ENCODE measurements around the gene CADM1. TPM values are rescaled to one million over a fixed set of nuclear protein-coding genes. Genes with fewer than 3 reads are reported as not detected.

CADM1 gene
- total RNA-seq, 1 experiment from 2014 or later = 1.1 TPM

GRCh38 chr11:115207916-115208315 lies 296.3 kb downstream of the CADM1 start:
- ATAC-seq (no peak), DNase-seq (no peak)
- Histone ChIP-seq H3K9ac (ENCODE audit: low read length) (no peak overlapping the region), H3K79me2 (ENCODE audit: low read length) (no peaks in the 10 kb centered on the region), H3K4me1 (ENCODE audit: insufficient read depth, low read length) (no peaks in the 10 kb centered on the region), H3K9me3 (ENCODE audit: low read length) (0 out of 2 replicates have a peak, but pooled peaks cover 4% of the 10 kb centered on the region), H3F3A (ENCODE audit: low read length, unreplicated experiment) (no peaks in the 10 kb centered on the region), H2AFZ (ENCODE audit: low read length) (no peak overlapping the region), H3K4me2 (ENCODE audit: low read length) (no peak overlapping the region), H3K4me3 (ENCODE audit: low read length) (no peak overlapping the region), H4K20me1 (ENCODE audit: low read length) (no peaks in the 10 kb centered on the region), H3K9me2 (replicated peaks; ENCODE audit: low read length) (no peaks in the 10 kb centered on the region), H3K27me3 (ENCODE audit: low read length) (no peaks in the 10 kb centered on the region), H3K36me3 (ENCODE audit: low read depth, low read length) (no peaks in the 10 kb centered on the region), H3K27ac (ENCODE audit: low read length) (no peak overlapping the region)
- intact Hi-C loops (cut with micrococcal nuclease) = no loop called here
- no peak for TF ChIP-seq EZH2phosphoT487 (IDR thresholded peaks at IDR 0.05; ENCODE audit: borderline replicate concordance, low read length)
- no TSS peak for BruUV-seq (replicated peaks)
- POLR2A ChIA-PET (ENCODE audit: unreplicated experiment) = no interaction called here
- CTCF ChIA-PET = no interaction called here

GRCh38 chr11:115207166-115207591 lies 297.0 kb downstream of the CADM1 start:
- no peaks in the 10 kb centered on the region for H3K36me3 ChIP-seq (ENCODE audit: low read depth, low read length)
- no peak overlapping the region for H2AFZ ChIP-seq (ENCODE audit: low read length)
- no peak overlapping the region for H3K27ac ChIP-seq (ENCODE audit: low read length)
- H3F3A ChIP-seq (ENCODE audit: low read length, unreplicated experiment) = no peaks in the 10 kb centered on the region
- POLR2A ChIA-PET (ENCODE audit: unreplicated experiment) = no interaction called here
- no peaks in the 10 kb centered on the region for H3K27me3 ChIP-seq (ENCODE audit: low read length)
- no peak overlapping the region for H3K4me3 ChIP-seq (ENCODE audit: low read length)
- no peaks in the 10 kb centered on the region for H3K79me2 ChIP-seq (ENCODE audit: low read length)
- BruUV-seq (replicated peaks) = no TSS peak
- CTCF ChIA-PET = no interaction called here
- no peak overlapping the region for H3K4me2 ChIP-seq (ENCODE audit: low read length)
- H3K9me3 ChIP-seq (ENCODE audit: low read length) = 0 out of 2 replicates have a peak, but pooled peaks cover 6% of the 10 kb centered on the region
- TF ChIP-seq EZH2phosphoT487 (IDR thresholded peaks at IDR 0.05; ENCODE audit: borderline replicate concordance, low read length) (no peak), EZH2 (IDR thresholded peaks at IDR 0.05; ENCODE audit: low read length, unreplicated experiment) (no peak), CTCF (conservative IDR thresholded peaks at IDR 0.05; ENCODE audit: low read depth, low read length) (no peak)
- ATAC-seq (no peak), DNase-seq (no peak)
- H4K20me1 ChIP-seq (ENCODE audit: low read length) = no peaks in the 10 kb centered on the region
- no peaks in the 10 kb centered on the region for H3K4me1 ChIP-seq (ENCODE audit: insufficient read depth, low read length)
- H3K9ac ChIP-seq (ENCODE audit: low read length) = no peak overlapping the region
- no peaks in the 10 kb centered on the region for H3K9me2 ChIP-seq (replicated peaks; ENCODE audit: low read length)
- intact Hi-C loops (cut with micrococcal nuclease) = no loop called here

- intact Hi-C loops (cut with micrococcal nuclease) = no loop called here
- no peaks in the 10 kb centered on the region for H3K9me2 ChIP-seq (replicated peaks; ENCODE audit: low read length)
- CTCF ChIA-PET = no interaction called here
- H3K27me3 ChIP-seq (ENCODE audit: low read length) = no peaks in the 10 kb centered on the region
- no TSS peak for BruUV-seq (replicated peaks)
- no peak overlapping the region for H3K27ac ChIP-seq (ENCODE audit: low read length)
- H3K9ac ChIP-seq (ENCODE audit: low read length) = no peak overlapping the region
- H3K36me3 ChIP-seq (ENCODE audit: low read depth, low read length) = no peaks in the 10 kb centered on the region
- H3K9me3 ChIP-seq (ENCODE audit: low read length) = 0 out of 2 replicates have a peak, but pooled peaks cover 6% of the 10 kb centered on the region
- no peak overlapping the region for H2AFZ ChIP-seq (ENCODE audit: low read length)
- no peaks in the 10 kb centered on the region for H3F3A ChIP-seq (ENCODE audit: low read length, unreplicated experiment)
- H3K4me1 ChIP-seq (ENCODE audit: insufficient read depth, low read length) = no peaks in the 10 kb centered on the region
- no peaks in the 10 kb centered on the region for H4K20me1 ChIP-seq (ENCODE audit: low read length)
- H3K79me2 ChIP-seq (ENCODE audit: low read length) = no peaks in the 10 kb centered on the region
- DNase-seq (no peak), ATAC-seq (no peak)
- POLR2A ChIA-PET (ENCODE audit: unreplicated experiment) = no interaction called here
- H3K4me3 ChIP-seq (ENCODE audit: low read length) = no peak overlapping the region
- TF ChIP-seq CTCF (conservative IDR thresholded peaks at IDR 0.05; ENCODE audit: low read depth, low read length) (no peak), EZH2phosphoT487 (IDR thresholded peaks at IDR 0.05; ENCODE audit: borderline replicate concordance, low read length) (no peak), EZH2 (IDR thresholded peaks at IDR 0.05; ENCODE audit: low read length, unreplicated experiment) (no peak)
- no peak overlapping the region for H3K4me2 ChIP-seq (ENCODE audit: low read length)
Observed at GRCh38 chr11:115206365-115207022, 297.7 kb downstream of the CADM1 start.
